Naive thymus-derived CD4-positive, alpha-beta T cell (primary cell): ENCODE data around the gene OR5B3. TPM values are rescaled to one million over a fixed set of nuclear protein-coding genes. Genes with fewer than 3 reads are reported as not detected.

Source experiments
- ATAC-seq: fragments of 150-1000 bp; cut with Tn5 transposase; 2 replicates; pipeline ENCODE4 v1.10.0; 2021; ENCODE audit warnings: mild to moderate bottlenecking, moderate library complexity
- CTCF ChIA-PET: fragments of 350-600 bp; sonication (Branson Sonifier 250); formaldehyde crosslinking; loops from one replicate; lab custom pipeline; 2021; ENCODE audit warnings: antibody characterized with exemption; lab: Charles Lee
- POLR2A ChIA-PET: fragments of 350-600 bp; sonication (Branson Sonifier 250); formaldehyde crosslinking; loops from one replicate; lab custom pipeline; 2021; ENCODE audit warnings: antibody characterized with exemption, inconsistent platforms; lab: Charles Lee
- DNase-seq, 9 donors: peaks; one replicate each; pipeline versions ENCODE4 v3.0.0 to v3.0.0-alpha.2; 2020 to 2022; ENCODE audit warnings: mixed read lengths in 1 of 9
- H3K27ac ChIP-seq: one replicate; pipeline ENCODE4 v1.7.0; 2013; ENCODE audit warnings: mild to moderate bottlenecking, low read depth, low read length, moderate library complexity
- H3K27me3 ChIP-seq, 2 donors: one replicate each; pipeline ENCODE4 v1.7.0; 2013; ENCODE audit warnings: low read length in 2 of 2, mild to moderate bottlenecking in 2 of 2, moderate library complexity in 2 of 2; ENCODE audit not compliant: control insufficient read depth in 2 of 2, insufficient read depth in 2 of 2
- H3K36me3 ChIP-seq, 3 experiments: 1 replicate in 2 of 3; 2 replicates in 1 of 3; pipeline ENCODE4 v1.7.0; 2013; ENCODE audit warnings: low read length in 3 of 3, mild to moderate bottlenecking in 3 of 3, moderate library complexity in 1 of 3; ENCODE audit not compliant: insufficient read depth in 3 of 3, control insufficient read depth in 2 of 3
- H3K4me1 ChIP-seq, 2 donors: one replicate each; pipeline ENCODE4 v1.7.0; 2013; ENCODE audit warnings: low read length in 2 of 2, mild to moderate bottlenecking in 2 of 2, moderate library complexity in 1 of 2; ENCODE audit not compliant: control insufficient read depth in 2 of 2, insufficient read depth in 2 of 2
- H3K4me3 ChIP-seq: 2 replicates; pipeline ENCODE4 v1.7.0; 2013; ENCODE audit warnings: mild to moderate bottlenecking, low read length
- H3K9me3 ChIP-seq, 3 experiments: 1 replicate in 2 of 3; 2 replicates in 1 of 3; pipeline ENCODE4 v1.7.0; 2013; ENCODE audit warnings: low read length in 3 of 3; ENCODE audit not compliant: control insufficient read depth in 2 of 3
- H3K27ac Mint-ChIP-seq, 9 donors: one replicate each; pipeline ENCODE4 v1.8.0; 2020 to 2022; ENCODE audit warnings: mixed read lengths in 9 of 9, mild to moderate bottlenecking in 8 of 9, moderate library complexity in 5 of 9, inconsistent platforms in 2 of 9
- H3K27me3 Mint-ChIP-seq, 5 donors: one replicate each; pipeline ENCODE4 v1.8.0; 2021 to 2022; ENCODE audit warnings: mixed read lengths in 5 of 5, mild to moderate bottlenecking in 1 of 5
- H3K36me3 Mint-ChIP-seq, 5 donors: one replicate each; pipeline ENCODE4 v1.8.0; 2020 to 2022; ENCODE audit warnings: mixed read lengths in 5 of 5, mild to moderate bottlenecking in 3 of 5, inconsistent platforms in 1 of 5
- H3K4me1 Mint-ChIP-seq, 7 donors: one replicate each; pipeline ENCODE4 v1.8.0; 2020 to 2022; ENCODE audit warnings: mixed read lengths in 7 of 7, mild to moderate bottlenecking in 3 of 7, inconsistent platforms in 1 of 7
- H3K4me3 Mint-ChIP-seq, 10 donors: one replicate each; pipeline ENCODE4 v1.8.0; 2020 to 2022; ENCODE audit warnings: mild to moderate bottlenecking in 10 of 10, mixed read lengths in 10 of 10, moderate library complexity in 6 of 10, inconsistent platforms in 2 of 10
- H3K9me3 Mint-ChIP-seq, 11 donors: one replicate each; pipeline ENCODE4 v1.8.0; 2020 to 2022; ENCODE audit warnings: mixed read lengths in 11 of 11, mild to moderate bottlenecking in 4 of 11, inconsistent platforms in 1 of 11, moderate library complexity in 1 of 11
- intact Hi-C, 2 donors: fragments of 100-400 bp; cut with micrococcal nuclease; formaldehyde crosslinking; loops; one replicate each; pipeline ENCODE4 v1.15.1; 2023
- polyA plus RNA-seq, 2 donors: library from polyadenylated mRNA; unstranded; fragments of 300-500 nt; fragmentation: Illumina TruSeq; gene quantifications; one replicate each; pipeline ENCODE4 v1.2.3, GENCODE V29; 2021
- total RNA-seq, 6 experiments: library from RNA in 5 of 6; stranded (reverse) in 5 of 6; gene quantifications; 1 replicate in 5 of 6; 2 replicates in 1 of 6; pipeline ENCODE4 v1.2.3 and lab custom pipeline; 2021 to 2026

Gene OR5B3
- total RNA-seq (not detected), polyA plus RNA-seq (not detected), total RNA-seq (lab: John Stamatoyannopoulos, UW) (not detected)

GRCh38 chr11:58406774-58407173 lies at the start of gene OR5B3:
OR5B3 (minus strand) TSS chr11:58406874; CDS start chr11:58403409, 3,465 bp downstream.
- peaks cover 0 to 27% (median 16%) of the 10 kb centered on the region in 5 donors for H3K27me3 Mint-ChIP-seq
- ATAC-seq (no peak), DNase-seq (no peak)
- H3K27me3 ChIP-seq: no peaks in the 10 kb centered on the region
- no peaks in the 10 kb centered on the region for H3K4me1 ChIP-seq
- H3K4me3 Mint-ChIP-seq: no peak within 1 kb of the TSS
- H3K4me1 Mint-ChIP-seq: no peaks in the 10 kb centered on the region
- no peak within 1 kb of the TSS for H3K27ac Mint-ChIP-seq
- H3K36me3 ChIP-seq: no peaks in the 10 kb centered on the region
- H3K27ac ChIP-seq: no peak within 1 kb of the TSS
- peaks cover 8 to 53% (median 23%) of the 10 kb centered on the region in 11 donors for H3K9me3 Mint-ChIP-seq
- peaks cover 0 to 11% (median 6%) of the 10 kb centered on the region in 5 donors for H3K36me3 Mint-ChIP-seq
- H3K9me3 ChIP-seq: peaks cover 0 to 17% (median 0%) of the 10 kb centered on the region in 3 experiments
- ChIA-PET CTCF (no interaction called here), POLR2A (no interaction called here)
- intact Hi-C loops: no loop called here
- no peak within 1 kb of the TSS for H3K4me3 ChIP-seq

- H3K9me3 Mint-ChIP-seq: peaks cover 0 to 16% (median 0%) of the 10 kb centered on the region in 11 donors
- peaks cover 0 to 7% (median 0%) of the 10 kb centered on the region in 5 donors for H3K36me3 Mint-ChIP-seq
- H3K27ac Mint-ChIP-seq: no peak overlapping the region
- H3K27ac ChIP-seq: no peak overlapping the region
- ChIA-PET CTCF (no interaction called here), POLR2A (no interaction called here)
- H3K4me1 ChIP-seq: no peaks in the 10 kb centered on the region
- intact Hi-C loops: no loop called here
- peaks cover 0 to 5% (median 0%) of the 10 kb centered on the region in 7 donors for H3K4me1 Mint-ChIP-seq
- no peaks in the 10 kb centered on the region for H3K27me3 ChIP-seq
- ATAC-seq (no peak), DNase-seq (no peak)
- H3K9me3 ChIP-seq: no peaks in the 10 kb centered on the region
- no peaks in the 10 kb centered on the region for H3K36me3 ChIP-seq
- no peak overlapping the region for H3K4me3 Mint-ChIP-seq
- peaks cover 0 to 33% (median 6%) of the 10 kb centered on the region in 5 donors for H3K27me3 Mint-ChIP-seq
- no peak overlapping the region for H3K4me3 ChIP-seq
Observed at GRCh38 chr11:58451585-58451984, 44.9 kb upstream of the OR5B3 start.

GRCh38 chr11:58446294-58446693 lies 39.6 kb upstream of the OR5B3 start:
- Histone ChIP-seq H3K27me3 (peaks cover 0 to 3% of the 10 kb centered on the region in 2 donors), H3K4me1 (no peaks in the 10 kb centered on the region), H3K4me3 (no peak overlapping the region), H3K36me3 (no peaks in the 10 kb centered on the region), H3K27ac (no peak overlapping the region), H3K9me3 (peaks cover 0 to 6% (median 0%) of the 10 kb centered on the region in 3 experiments)
- Mint-ChIP-seq H3K27ac (no peak overlapping the region), H3K4me3 (no peak overlapping the region), H3K27me3 (peaks cover 0 to 45% (median 12%) of the 10 kb centered on the region in 5 donors), H3K4me1 (peaks cover 0 to under 1% (median 0%) of the 10 kb centered on the region in 7 donors), H3K9me3 (peaks cover 0 to 29% (median 12%) of the 10 kb centered on the region in 11 donors), H3K36me3 (peaks cover 0 to 16% (median 4%) of the 10 kb centered on the region in 5 donors)
- ChIA-PET CTCF (no interaction called here), POLR2A (no interaction called here)
- ATAC-seq (no peak), DNase-seq (no peak)
- intact Hi-C loops: no loop called here

- Histone ChIP-seq H3K27ac (no peak overlapping the region), H3K4me3 (no peak overlapping the region), H3K27me3 (peaks cover 0 to 3% of the 10 kb centered on the region in 2 donors), H3K9me3 (peaks cover 0 to 6% (median 0%) of the 10 kb centered on the region in 3 experiments), H3K4me1 (no peaks in the 10 kb centered on the region), H3K36me3 (no peaks in the 10 kb centered on the region)
- intact Hi-C loops: no loop called here
- H3K4me3 Mint-ChIP-seq: no peak overlapping the region
- ATAC-seq: no peak
- peaks cover 2 to 29% (median 10%) of the 10 kb centered on the region in 11 donors for H3K9me3 Mint-ChIP-seq
- peaks cover 0 to 41% (median 12%) of the 10 kb centered on the region in 5 donors for H3K27me3 Mint-ChIP-seq
- H3K36me3 Mint-ChIP-seq: peaks cover 0 to 16% (median 7%) of the 10 kb centered on the region in 5 donors
- no peaks in the 10 kb centered on the region for H3K4me1 Mint-ChIP-seq
- DNase-seq: no peak
- POLR2A ChIA-PET: no interaction called here
- CTCF ChIA-PET: no interaction called here
- no peak overlapping the region for H3K27ac Mint-ChIP-seq
Observed at GRCh38 chr11:58444300-58444699, 37.6 kb upstream of the OR5B3 start.

GRCh38 chr11:58442136-58442535 lies 35.5 kb upstream of the OR5B3 start, which contains the start of gene OR5B12:
OR5B12 (minus strand) TSS chr11:58442236; CDS start chr11:58440151, 2,085 bp downstream.
- ATAC-seq (no peak), DNase-seq (no peak)
- Mint-ChIP-seq H3K27ac (no peak within 1 kb of the TSS), H3K36me3 (peaks cover 0 to 13% (median 9%) of the 10 kb centered on the region in 5 donors), H3K9me3 (peaks cover 2 to 30% (median 10%) of the 10 kb centered on the region in 11 donors), H3K4me3 (no peak within 1 kb of the TSS), H3K4me1 (no peaks in the 10 kb centered on the region), H3K27me3 (peaks cover 0 to 27% (median 11%) of the 10 kb centered on the region in 5 donors)
- CTCF ChIA-PET: no interaction called here
- Histone ChIP-seq H3K4me3 (no peak within 1 kb of the TSS), H3K9me3 (peaks cover 0 to 6% (median 0%) of the 10 kb centered on the region in 3 experiments), H3K4me1 (no peaks in the 10 kb centered on the region), H3K27me3 (peaks cover 0 to 3% of the 10 kb centered on the region in 2 donors), H3K36me3 (no peaks in the 10 kb centered on the region), H3K27ac (no peak within 1 kb of the TSS)
- POLR2A ChIA-PET: no interaction called here
- intact Hi-C loops: no loop called here

DNA sequence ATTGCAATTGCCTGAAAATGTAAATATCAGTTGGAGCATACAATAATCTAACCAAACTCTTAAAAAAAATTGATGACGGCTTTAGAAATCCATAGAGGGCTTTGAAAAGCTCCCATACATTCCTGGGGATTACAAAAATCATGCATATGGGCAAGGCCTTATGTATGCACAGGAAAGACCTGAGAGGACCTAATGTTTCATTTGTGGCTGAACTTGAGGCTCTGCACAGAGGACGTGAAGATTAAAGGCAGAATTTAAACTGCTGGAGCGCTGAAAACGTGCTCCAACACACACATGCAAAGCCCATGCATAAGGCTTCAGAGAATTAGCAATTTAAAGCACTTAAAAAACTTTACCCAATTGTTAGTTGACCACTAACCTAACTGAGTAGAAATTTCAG lies 31.8 kb upstream of the OR5B3 start:
- Mint-ChIP-seq H3K27ac (no peak overlapping the region), H3K4me3 (no peak overlapping the region), H3K4me1 (no peaks in the 10 kb centered on the region), H3K27me3 (peaks cover 0 to 19% (median 0%) of the 10 kb centered on the region in 5 donors), H3K36me3 (peaks cover 0 to 9% (median 0%) of the 10 kb centered on the region in 5 donors), H3K9me3 (peaks cover 0 to 20% (median 3%) of the 10 kb centered on the region in 11 donors)
- H3K9me3 ChIP-seq: no peaks in the 10 kb centered on the region
- no peak for ATAC-seq
- H3K4me1 ChIP-seq: no peaks in the 10 kb centered on the region
- no peak overlapping the region for H3K27ac ChIP-seq
- H3K36me3 ChIP-seq: no peaks in the 10 kb centered on the region
- intact Hi-C loops: no loop called here
- no peak for DNase-seq
- CTCF ChIA-PET: no interaction called here
- H3K27me3 ChIP-seq: no peaks in the 10 kb centered on the region
- H3K4me3 ChIP-seq: no peak overlapping the region
- POLR2A ChIA-PET: no interaction called here

GRCh38 chr11:58434217-58434616 lies 27.5 kb upstream of the OR5B3 start:
- ChIA-PET CTCF (no interaction called here), POLR2A (no interaction called here)
- no peak overlapping the region for H3K27ac Mint-ChIP-seq

More at GRCh38 chr11:58434217-58434616, 27.5 kb upstream of the OR5B3 start:
- H3K36me3 Mint-ChIP-seq: peaks cover 0 to 5% (median under 1%) of the 10 kb centered on the region in 5 donors
- no peak for DNase-seq
- intact Hi-C loops: no loop called here
- no peaks in the 10 kb centered on the region for H3K36me3 ChIP-seq
- no peaks in the 10 kb centered on the region for H3K9me3 ChIP-seq
- no peaks in the 10 kb centered on the region for H3K4me1 ChIP-seq
- H3K4me1 Mint-ChIP-seq: no peaks in the 10 kb centered on the region
- H3K4me3 ChIP-seq: no peak overlapping the region
- no peaks in the 10 kb centered on the region for H3K27me3 ChIP-seq
- peaks cover 0 to 23% (median 17%) of the 10 kb centered on the region in 5 donors for H3K27me3 Mint-ChIP-seq
- no peak overlapping the region for H3K27ac ChIP-seq
- ATAC-seq: no peak
- H3K9me3 Mint-ChIP-seq: peaks cover 0 to 30% (median 7%) of the 10 kb centered on the region in 11 donors
- no peak overlapping the region for H3K4me3 Mint-ChIP-seq
